ENCODE data around the gene PRKACA.
A peak's percentile ranks its signal among the peaks of the same experiment; 100 is the strongest.

The PRKACA gene

GRCh38 chr19:14117668-14118164 is at the start of gene PRKACA:
PRKACA (minus strand) TSS chr19:14117762; CDS start chr19:14117547, 215 bp downstream.
- DNase-seq, result peak; percentile 99
- no peak for TF ChIP-seq POLR2A (IDR thresholded peaks at IDR 0.05; ENCODE audit: low read length)
- TF ChIP-seq GATA1 (IDR thresholded peaks at IDR 0.05; ENCODE audit: low read depth, low read length), result no peak

GRCh38 chr19:14166999-14167575 is 49.5 kb upstream of the PRKACA start:
- TF ChIP-seq GATA1 (IDR thresholded peaks at IDR 0.05; ENCODE audit: low read depth, low read length) (no peak), POLR2A (IDR thresholded peaks at IDR 0.05; ENCODE audit: low read length) (no peak)
- no peak for DNase-seq

GRCh38 chr19:14165990-14166830 is 48.6 kb upstream of the PRKACA start:
- no peak for DNase-seq
- TF ChIP-seq POLR2A (IDR thresholded peaks at IDR 0.05; ENCODE audit: low read length) (no peak), GATA1 (IDR thresholded peaks at IDR 0.05; ENCODE audit: low read depth, low read length) (no peak)

GRCh38 chr19:14164724-14165493 is 47.3 kb upstream of the PRKACA start:
- no peak for DNase-seq
- no peak for TF ChIP-seq GATA1 (IDR thresholded peaks at IDR 0.05; ENCODE audit: low read depth, low read length)
- no peak for TF ChIP-seq POLR2A (IDR thresholded peaks at IDR 0.05; ENCODE audit: low read length)

GRCh38 chr19:14164082-14164481 is 46.5 kb upstream of the PRKACA start:
- no peak for DNase-seq
- no peak for TF ChIP-seq POLR2A (IDR thresholded peaks at IDR 0.05; ENCODE audit: low read length)
- TF ChIP-seq GATA1 (IDR thresholded peaks at IDR 0.05; ENCODE audit: low read depth, low read length), result no peak

- TF ChIP-seq POLR2A (IDR thresholded peaks at IDR 0.05; ENCODE audit: low read length), result no peak
- DNase-seq, result no peak
Measured at GRCh38 chr19:14162871-14163297, 45.3 kb upstream of the PRKACA start.

- no peak for TF ChIP-seq GATA1 (IDR thresholded peaks at IDR 0.05; ENCODE audit: low read depth, low read length)
- no peak for TF ChIP-seq POLR2A (IDR thresholded peaks at IDR 0.05; ENCODE audit: low read length)
- no peak for DNase-seq
Measured at GRCh38 chr19:14161305-14161704, 43.7 kb upstream of the PRKACA start.

- TF ChIP-seq GATA1 (IDR thresholded peaks at IDR 0.05; ENCODE audit: low read depth, low read length) (no peak), POLR2A (IDR thresholded peaks at IDR 0.05; ENCODE audit: low read length) (no peak)
- no peak for DNase-seq
Measured at GRCh38 chr19:14160017-14160703, 42.6 kb upstream of the PRKACA start.

- DNase-seq, result no peak
- TF ChIP-seq GATA1 (IDR thresholded peaks at IDR 0.05; ENCODE audit: low read depth, low read length) (no peak), POLR2A (IDR thresholded peaks at IDR 0.05; ENCODE audit: low read length) (no peak)
Measured at GRCh38 chr19:14159059-14159458, 41.5 kb upstream of the PRKACA start.

- no peak for DNase-seq
- no peak for TF ChIP-seq GATA1 (IDR thresholded peaks at IDR 0.05; ENCODE audit: low read depth, low read length)
- no peak for TF ChIP-seq POLR2A (IDR thresholded peaks at IDR 0.05; ENCODE audit: low read length)
Measured at GRCh38 chr19:14158276-14159023, 40.9 kb upstream of the PRKACA start.

- no peak for DNase-seq
- TF ChIP-seq GATA1 (IDR thresholded peaks at IDR 0.05; ENCODE audit: low read depth, low read length) (no peak), POLR2A (IDR thresholded peaks at IDR 0.05; ENCODE audit: low read length) (no peak)
Measured at GRCh38 chr19:14156971-14157717, 39.6 kb upstream of the PRKACA start.

GRCh38 chr19:14156122-14156521 is 38.6 kb upstream of the PRKACA start:
- TF ChIP-seq GATA1 (IDR thresholded peaks at IDR 0.05; ENCODE audit: low read depth, low read length), result no peak
- TF ChIP-seq POLR2A (IDR thresholded peaks at IDR 0.05; ENCODE audit: low read length), result no peak
- DNase-seq, result no peak

All from erythroblast (primary cell).